Mammary epithelial cell (primary cell): ENCODE results near the gene CACNA1E.

Source experiments
- CTCF ChIP-seq, 2 donors: IDR thresholded peaks in 1 of 2; conservative IDR thresholded peaks in 1 of 2; 2 replicates each; pipeline ENCODE4 v1.5.1; 2011 to 2012; ENCODE audit warnings: inconsistent platforms in 2 of 2, low read length in 2 of 2, mild to moderate bottlenecking in 2 of 2, control low read depth in 1 of 2, low read depth in 1 of 2; ENCODE audit not compliant: insufficient read depth in 1 of 2; ENCODE audit errors: extremely low read depth in 1 of 2
- EZH2 ChIP-seq: IDR thresholded peaks from 2 replicates; pipeline ENCODE4 v1.6.1; 2012; ENCODE audit warnings: low read length, inconsistent platforms, borderline replicate concordance

- TF ChIP-seq CTCF (conservative IDR thresholded peaks at IDR 0.05 in 1 of 2, IDR thresholded peaks at IDR 0.05 in 1 of 2; ENCODE audit: extremely low read depth in 1 of 2, insufficient read depth in 1 of 2, low read depth in 1 of 2, low read length in 2 of 2) = no peak
- no peak for TF ChIP-seq EZH2
Measured at GRCh38 chr1:181490740-181491712, 7.7 kb downstream of the CACNA1E start.
